HepG2 (cell line): ENCODE data around the gene PHRF1. TPM values are rescaled to one million over a fixed set of nuclear protein-coding genes. Genes with fewer than 3 reads are reported as not detected.
A peak's percentile ranks its signal among the peaks of the same experiment; 100 is the strongest.

Experiments used
- ELF1 ChIP-seq: sonication (generic); formaldehyde crosslinking; IDR thresholded peaks from 2 replicates; pipeline ENCODE4 v1.4.0; 2020; ENCODE audit warnings: missing genetic modification reagents
- GATAD1 ChIP-seq: IDR thresholded peaks from 2 replicates; pipeline ENCODE4 v1.6.1; 2016; ENCODE audit warnings: missing genetic modification reagents, missing compliant biosample characterization
- MED8 ChIP-seq: sonication (generic); formaldehyde crosslinking; IDR thresholded peaks from 2 replicates; pipeline ENCODE4 v1.8.1; 2023; ENCODE audit warnings: mild to moderate bottlenecking, missing genetic modification reagents; ENCODE audit not compliant: insufficient replicate concordance
- NCOA1 ChIP-seq: sonication (generic); formaldehyde crosslinking; IDR thresholded peaks from 2 replicates; pipeline ENCODE4 v1.9.0; 2021; ENCODE audit warnings: missing genetic modification reagents
- PHF8 ChIP-seq: sonication (generic); formaldehyde crosslinking; IDR thresholded peaks from 2 replicates; pipeline ENCODE4 v1.5.0; 2020; ENCODE audit warnings: missing genetic modification reagents
- SETDB1 ChIP-seq: sonication (generic); formaldehyde crosslinking; IDR thresholded peaks from 2 replicates; pipeline ENCODE4 v1.5.1; 2020; ENCODE audit warnings: missing genetic modification reagents, mild to moderate bottlenecking, borderline replicate concordance
- SMARCC2 ChIP-seq: fragments of 450-650 bp; IDR thresholded peaks from 2 replicates; pipeline ENCODE4 v1.6.1; 2017; ENCODE audit warnings: antibody characterized with exemption, mild to moderate bottlenecking
- SP140L ChIP-seq: sonication (generic); formaldehyde crosslinking; IDR thresholded peaks from 2 replicates; pipeline ENCODE4 v1.4.0; 2020; ENCODE audit warnings: missing genetic modification reagents, borderline replicate concordance
- THYN1 ChIP-seq: sonication (generic); formaldehyde crosslinking; IDR thresholded peaks from 2 replicates; pipeline ENCODE4 v1.8.1; 2023; ENCODE audit warnings: low read depth, mild to moderate bottlenecking, moderate library complexity, missing genetic modification reagents, borderline replicate concordance
- ZNF205 ChIP-seq: IDR thresholded peaks from 2 replicates; pipeline ENCODE4 v1.6.1; 2018; ENCODE audit warnings: missing biosample characterization, missing genetic modification reagents
- ZNF224 ChIP-seq: sonication (generic); formaldehyde crosslinking; IDR thresholded peaks from 2 replicates; pipeline ENCODE4 v1.5.0; 2020; ENCODE audit warnings: mild to moderate bottlenecking, missing genetic modification reagents
- ZNF230 ChIP-seq: sonication (generic); formaldehyde crosslinking; IDR thresholded peaks from 2 replicates; pipeline ENCODE4 v1.4.0; 2020; ENCODE audit warnings: mild to moderate bottlenecking, missing genetic modification reagents
- ZNF33A ChIP-seq: sonication (generic); formaldehyde crosslinking; IDR thresholded peaks from 2 replicates; pipeline ENCODE4 v1.5.1; 2020; ENCODE audit warnings: missing genetic modification reagents, mild to moderate bottlenecking, moderate library complexity, borderline replicate concordance
- ZNF501 ChIP-seq: sonication (generic); formaldehyde crosslinking; IDR thresholded peaks from 2 replicates; pipeline ENCODE4 v1.5.1; 2020; ENCODE audit warnings: mild to moderate bottlenecking, moderate library complexity, missing genetic modification reagents
- ZNF678 ChIP-seq: sonication (generic); formaldehyde crosslinking; IDR thresholded peaks from 2 replicates; pipeline ENCODE4 v1.4.0; 2020; ENCODE audit warnings: mild to moderate bottlenecking, missing genetic modification reagents
- ZNF749 ChIP-seq: sonication (generic); formaldehyde crosslinking; IDR thresholded peaks from 2 replicates; pipeline ENCODE4 v1.8.0; 2022; ENCODE audit warnings: mild to moderate bottlenecking, missing genetic modification reagents, moderate library complexity, borderline replicate concordance
- ZNF782 ChIP-seq: sonication (generic); formaldehyde crosslinking; IDR thresholded peaks from 2 replicates; pipeline ENCODE4 v1.4.0; 2020; ENCODE audit warnings: missing genetic modification reagents, mild to moderate bottlenecking, borderline replicate concordance
- polyA plus RNA-seq, 8 experiments: library from polyadenylated mRNA; depleted of rRNA in 3 of 8; stranded (reverse) in 7 of 8; unstranded in 1 of 8; fragments of >200 nt; fragmentation: Illumina TruSeq in 4 of 8; extraction: Trizol in 4 of 8; gene quantifications; 2 replicates each; pipeline versions ENCODE4 v1.2.1 to v1.2.3, GENCODE V29; 2011 to 2016; ENCODE audit warnings: low read depth in 4 of 8, missing spikeins in 1 of 8, mixed read lengths in 1 of 8; ENCODE audit not compliant: insufficient read depth in 1 of 8
- total RNA-seq, 5 experiments: library from RNA; depleted of rRNA; stranded (reverse); fragments of >200 nt; fragmentation: Illumina TruSeq; extraction: Trizol; gene quantifications; 2 replicates each; pipeline ENCODE4 v1.2.3, GENCODE V29; 2016; ENCODE audit warnings: low read depth in 1 of 5
- TF ChIP-seq, protein P1 (sequence below): sonication (generic); formaldehyde crosslinking; IDR thresholded peaks from 2 replicates; pipeline ENCODE4 v1.5.1; 2020; ENCODE audit warnings: mild to moderate bottlenecking, missing genetic modification reagents, moderate library complexity
- TF ChIP-seq, protein P2 (sequence below): sonication (generic); formaldehyde crosslinking; IDR thresholded peaks from 2 replicates; pipeline ENCODE4 v1.4.0; 2020; ENCODE audit warnings: mild to moderate bottlenecking, low read depth, missing genetic modification reagents
- TF ChIP-seq, protein P3 (sequence below): sonication (generic); formaldehyde crosslinking; IDR thresholded peaks from 2 replicates; pipeline ENCODE4 v1.5.1; 2020; ENCODE audit warnings: missing genetic modification reagents, mild to moderate bottlenecking, borderline replicate concordance
- TF ChIP-seq, protein P4 (sequence below): sonication (generic); formaldehyde crosslinking; IDR thresholded peaks from 2 replicates; pipeline ENCODE4 v1.4.0; 2020; ENCODE audit warnings: mild to moderate bottlenecking, missing genetic modification reagents
- TF ChIP-seq, protein P5 (sequence below): sonication (generic); formaldehyde crosslinking; IDR thresholded peaks from 2 replicates; pipeline ENCODE4 v1.4.0; 2020; ENCODE audit warnings: missing genetic modification reagents; ENCODE audit errors: not compliant biosample characterization

Gene PHRF1
- total and polyA plus RNA-seq, 2 of the 13 experiments (the other 11 are each of a cell fraction or from before 2014, with no cell fraction given) = 8.2 to 16.7 TPM

DNA sequence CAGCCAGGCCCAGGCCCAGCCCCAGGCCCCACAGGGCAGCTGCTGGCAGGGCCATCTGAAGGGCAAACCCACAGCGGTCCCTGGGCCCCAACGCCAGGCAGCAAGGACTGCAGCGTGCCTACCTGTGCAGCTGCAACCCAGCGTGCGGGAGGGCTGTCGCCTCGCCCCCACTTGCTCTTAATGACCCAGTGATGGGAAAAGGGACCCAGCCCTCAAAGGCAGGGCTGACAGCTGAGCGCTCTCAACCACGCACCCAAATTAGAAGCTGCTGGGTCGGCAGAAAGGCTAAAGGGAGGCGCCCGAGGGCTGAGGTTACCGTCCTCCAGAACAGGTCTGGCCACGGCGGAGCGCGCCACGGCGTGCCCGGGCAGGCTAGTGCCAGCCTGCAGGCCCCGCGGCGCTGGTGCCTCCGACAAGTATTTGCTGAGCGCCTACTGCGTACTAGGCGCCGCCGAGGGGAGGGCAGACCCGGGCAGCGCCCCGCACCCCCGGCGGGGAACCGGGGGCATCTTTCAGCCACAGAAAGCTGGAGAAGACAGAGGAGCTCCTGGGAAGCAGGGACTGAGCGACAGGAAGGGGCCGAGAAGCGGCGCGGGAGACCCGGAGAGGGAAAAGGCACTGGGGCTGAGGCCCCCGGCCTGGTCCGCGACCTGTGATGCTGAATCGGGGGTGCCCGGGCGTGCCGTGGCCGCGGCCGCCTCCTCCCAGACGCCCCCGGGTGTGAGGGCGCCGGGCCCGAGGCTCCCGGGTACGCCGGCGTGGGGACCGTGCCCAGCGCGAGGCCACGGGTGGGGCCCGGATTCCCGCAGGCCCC lies 41.7 kb upstream of the PHRF1 start (continued):
- TF ChIP-seq, protein P1, sequence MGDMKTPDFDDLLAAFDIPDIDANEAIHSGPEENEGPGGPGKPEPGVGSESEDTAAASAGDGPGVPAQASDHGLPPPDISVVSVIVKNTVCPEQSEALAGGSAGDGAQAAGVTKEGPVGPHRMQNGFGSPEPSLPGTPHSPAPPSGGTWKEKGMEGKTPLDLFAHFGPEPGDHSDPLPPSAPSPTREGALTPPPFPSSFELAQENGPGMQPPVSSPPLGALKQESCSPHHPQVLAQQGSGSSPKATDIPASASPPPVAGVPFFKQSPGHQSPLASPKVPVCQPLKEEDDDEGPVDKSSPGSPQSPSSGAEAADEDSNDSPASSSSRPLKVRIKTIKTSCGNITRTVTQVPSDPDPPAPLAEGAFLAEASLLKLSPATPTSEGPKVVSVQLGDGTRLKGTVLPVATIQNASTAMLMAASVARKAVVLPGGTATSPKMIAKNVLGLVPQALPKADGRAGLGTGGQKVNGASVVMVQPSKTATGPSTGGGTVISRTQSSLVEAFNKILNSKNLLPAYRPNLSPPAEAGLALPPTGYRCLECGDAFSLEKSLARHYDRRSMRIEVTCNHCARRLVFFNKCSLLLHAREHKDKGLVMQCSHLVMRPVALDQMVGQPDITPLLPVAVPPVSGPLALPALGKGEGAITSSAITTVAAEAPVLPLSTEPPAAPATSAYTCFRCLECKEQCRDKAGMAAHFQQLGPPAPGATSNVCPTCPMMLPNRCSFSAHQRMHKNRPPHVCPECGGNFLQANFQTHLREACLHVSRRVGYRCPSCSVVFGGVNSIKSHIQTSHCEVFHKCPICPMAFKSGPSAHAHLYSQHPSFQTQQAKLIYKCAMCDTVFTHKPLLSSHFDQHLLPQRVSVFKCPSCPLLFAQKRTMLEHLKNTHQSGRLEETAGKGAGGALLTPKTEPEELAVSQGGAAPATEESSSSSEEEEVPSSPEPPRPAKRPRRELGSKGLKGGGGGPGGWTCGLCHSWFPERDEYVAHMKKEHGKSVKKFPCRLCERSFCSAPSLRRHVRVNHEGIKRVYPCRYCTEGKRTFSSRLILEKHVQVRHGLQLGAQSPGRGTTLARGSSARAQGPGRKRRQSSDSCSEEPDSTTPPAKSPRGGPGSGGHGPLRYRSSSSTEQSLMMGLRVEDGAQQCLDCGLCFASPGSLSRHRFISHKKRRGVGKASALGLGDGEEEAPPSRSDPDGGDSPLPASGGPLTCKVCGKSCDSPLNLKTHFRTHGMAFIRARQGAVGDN (CRISPR knock-in tag) = peak; percentile 61
- TF ChIP-seq ZNF749 = no peak
- TF ChIP-seq ZNF33A (CRISPR knock-in tag) = no peak
- TF ChIP-seq, protein P2, sequence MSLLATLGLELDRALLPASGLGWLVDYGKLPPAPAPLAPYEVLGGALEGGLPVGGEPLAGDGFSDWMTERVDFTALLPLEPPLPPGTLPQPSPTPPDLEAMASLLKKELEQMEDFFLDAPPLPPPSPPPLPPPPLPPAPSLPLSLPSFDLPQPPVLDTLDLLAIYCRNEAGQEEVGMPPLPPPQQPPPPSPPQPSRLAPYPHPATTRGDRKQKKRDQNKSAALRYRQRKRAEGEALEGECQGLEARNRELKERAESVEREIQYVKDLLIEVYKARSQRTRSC = no peak
- TF ChIP-seq MED8 (CRISPR knock-in tag) = no peak
- TF ChIP-seq ZNF678 = no peak
- no peak for TF ChIP-seq NCOA1 (CRISPR knock-in tag)
- peak; percentile 99 for TF ChIP-seq ZNF205 (CRISPR knock-in tag)
- TF ChIP-seq SMARCC2 = no peak
- peak; percentile 67 for TF ChIP-seq ZNF501 (CRISPR knock-in tag)
- TF ChIP-seq THYN1 (CRISPR knock-in tag) = no peak
- TF ChIP-seq SETDB1 = 0 out of 2 replicates have a peak, but pooled peaks have one; percentile 55
- peak; percentile 35; the same call in 1 of the 2 replicates for TF ChIP-seq PHF8 (CRISPR knock-in tag)
- no peak for TF ChIP-seq SP140L
- TF ChIP-seq, protein P3, sequence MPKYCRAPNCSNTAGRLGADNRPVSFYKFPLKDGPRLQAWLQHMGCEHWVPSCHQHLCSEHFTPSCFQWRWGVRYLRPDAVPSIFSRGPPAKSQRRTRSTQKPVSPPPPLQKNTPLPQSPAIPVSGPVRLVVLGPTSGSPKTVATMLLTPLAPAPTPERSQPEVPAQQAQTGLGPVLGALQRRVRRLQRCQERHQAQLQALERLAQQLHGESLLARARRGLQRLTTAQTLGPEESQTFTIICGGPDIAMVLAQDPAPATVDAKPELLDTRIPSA (CRISPR knock-in tag) = 0 out of 2 replicates have a peak, but pooled peaks have one; percentile 35
- TF ChIP-seq ZNF230 = no peak
- TF ChIP-seq, protein P4, sequence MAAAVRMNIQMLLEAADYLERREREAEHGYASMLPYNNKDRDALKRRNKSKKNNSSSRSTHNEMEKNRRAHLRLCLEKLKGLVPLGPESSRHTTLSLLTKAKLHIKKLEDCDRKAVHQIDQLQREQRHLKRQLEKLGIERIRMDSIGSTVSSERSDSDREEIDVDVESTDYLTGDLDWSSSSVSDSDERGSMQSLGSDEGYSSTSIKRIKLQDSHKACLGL (CRISPR knock-in tag) = 0 out of 2 replicates have a peak, but pooled peaks have one; percentile 17
- TF ChIP-seq ZNF782 (CRISPR knock-in tag) = no peak
- TF ChIP-seq GATAD1 = no peak
- no peak for TF ChIP-seq ELF1 (CRISPR knock-in tag)
- TF ChIP-seq ZNF224 = no peak
- TF ChIP-seq, protein P5, sequence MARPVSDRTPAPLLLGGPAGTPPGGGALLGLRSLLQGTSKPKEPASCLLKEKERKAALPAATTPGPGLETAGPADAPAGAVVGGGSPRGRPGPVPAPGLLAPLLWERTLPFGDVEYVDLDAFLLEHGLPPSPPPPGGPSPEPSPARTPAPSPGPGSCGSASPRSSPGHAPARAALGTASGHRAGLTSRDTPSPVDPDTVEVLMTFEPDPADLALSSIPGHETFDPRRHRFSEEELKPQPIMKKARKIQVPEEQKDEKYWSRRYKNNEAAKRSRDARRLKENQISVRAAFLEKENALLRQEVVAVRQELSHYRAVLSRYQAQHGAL = no peak
